ENCODE results near the gene MMP24.
"Not testable (repeated sequence)": the region's sequence is repeated elsewhere in the genome, so short reads cannot be mapped to it uniquely, and the experiment has no call there.

Gene MMP24

DNA sequence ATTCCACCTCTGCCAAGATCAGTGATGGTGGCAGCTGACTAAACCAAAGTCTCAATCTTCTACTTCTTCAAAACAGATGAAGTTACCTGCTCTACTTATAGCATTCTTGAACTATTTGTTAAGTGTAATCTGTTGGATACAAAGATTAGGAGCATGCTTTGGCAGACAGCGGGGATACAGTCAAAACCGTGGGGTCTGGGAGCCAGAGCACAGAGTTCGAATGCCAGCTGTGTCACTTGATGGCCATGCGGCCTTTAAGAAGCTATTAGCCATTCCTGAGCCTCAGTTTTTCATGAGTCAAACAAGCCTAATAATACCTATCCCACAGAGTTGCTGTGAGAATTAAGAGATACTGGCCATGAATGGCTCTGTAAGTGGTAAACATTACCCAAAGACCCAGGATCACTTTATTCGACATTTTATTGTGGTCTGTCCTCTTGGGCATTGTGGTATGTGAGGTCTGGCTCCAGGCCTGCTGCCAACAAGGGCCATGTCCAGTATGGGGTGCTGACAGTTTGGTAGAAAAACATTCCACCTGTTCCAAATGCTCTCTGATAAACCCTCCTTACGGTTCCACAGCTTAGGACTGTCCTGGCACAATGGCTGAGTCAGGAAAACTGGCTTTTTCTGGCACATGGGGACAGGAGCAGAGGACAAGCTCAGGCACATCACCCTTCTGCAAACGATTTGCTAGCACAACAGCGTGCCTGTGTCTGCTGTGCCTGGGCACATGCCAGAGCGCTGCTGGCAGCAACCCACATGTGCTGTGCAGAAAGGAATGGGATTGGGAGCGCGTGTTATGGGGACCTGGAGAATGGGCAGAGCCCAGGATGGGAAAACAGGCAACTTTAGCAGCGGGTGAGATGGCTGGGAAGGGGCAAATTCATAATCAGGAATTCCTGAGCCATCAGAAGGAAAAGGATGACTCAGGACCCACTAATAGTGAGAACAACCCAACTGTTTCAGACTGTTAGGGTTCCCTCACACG, 81.5 kb downstream of the MMP24 start:
- Histone ChIP-seq H3K36me3 (peaks cover 57% of the 10 kb centered on the region), H3K4me2 (peak overlapping the region; percentile 0; the same call in 1 of the 2 replicates), H3K9ac (no peak overlapping the region), H3K27me3 (no peaks in the 10 kb centered on the region), H3K4me3 (no peak overlapping the region), H3K4me1 (peaks cover 10% of the 10 kb centered on the region), H3K27ac (no peak overlapping the region), H4K20me1 (no peaks in the 10 kb centered on the region), H3K9me3 (no peaks in the 10 kb centered on the region)
- TF ChIP-seq Cebpa-rat (IDR thresholded peaks at IDR 0.05), result no peak

GRCh38 chr20:35311409-35311808, 84.9 kb downstream of the MMP24 start:
- no peak for TF ChIP-seq Cebpa-rat (IDR thresholded peaks at IDR 0.05)
- Histone ChIP-seq H3K9ac (no peak overlapping the region), H3K4me3 (no peak overlapping the region), H3K27me3 (no peaks in the 10 kb centered on the region), H3K9me3 (no peaks in the 10 kb centered on the region), H3K4me2 (no peak overlapping the region), H4K20me1 (no peaks in the 10 kb centered on the region), H3K36me3 (peaks cover 58% of the 10 kb centered on the region), H3K4me1 (peaks cover 10% of the 10 kb centered on the region), H3K27ac (no peak overlapping the region)

DNA sequence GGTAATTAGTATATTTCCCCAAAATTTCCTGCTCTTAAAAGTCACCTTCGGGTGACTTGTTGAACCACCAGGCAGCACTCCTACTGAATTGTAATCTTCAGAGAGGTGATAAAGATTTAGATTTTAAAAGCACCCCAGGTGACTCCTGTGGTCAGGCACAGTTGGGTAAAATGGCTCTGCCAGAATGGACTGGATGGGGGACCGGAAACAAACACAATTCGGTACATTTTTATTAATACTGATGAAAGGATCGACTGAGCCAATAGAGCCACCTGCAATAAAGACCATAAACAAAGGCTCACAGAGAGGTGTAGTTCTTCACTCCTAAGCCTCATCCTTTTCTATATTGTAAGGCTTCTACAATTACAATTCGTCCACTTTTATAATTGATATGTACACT, 85.3 kb downstream of the MMP24 start:
- Histone ChIP-seq H3K9me3 (no peaks in the 10 kb centered on the region), H3K4me2 (no peak overlapping the region), H3K36me3 (peaks cover 54% of the 10 kb centered on the region), H3K4me1 (peaks cover 10% of the 10 kb centered on the region), H4K20me1 (no peaks in the 10 kb centered on the region), H3K9ac (no peak overlapping the region), H3K4me3 (no peak overlapping the region), H3K27me3 (no peaks in the 10 kb centered on the region), H3K27ac (no peak overlapping the region)
- TF ChIP-seq Cebpa-rat (IDR thresholded peaks at IDR 0.05), result no peak

- no peak for TF ChIP-seq Cebpa-rat (IDR thresholded peaks at IDR 0.05)
- Histone ChIP-seq H3K4me1 (peaks cover 10% of the 10 kb centered on the region), H3K27me3 (no peaks in the 10 kb centered on the region), H3K9ac (no peak overlapping the region), H3K36me3 (peaks cover 54% of the 10 kb centered on the region), H3K4me3 (no peak overlapping the region), H3K27ac (no peak overlapping the region), H4K20me1 (no peaks in the 10 kb centered on the region), H3K9me3 (no peaks in the 10 kb centered on the region), H3K4me2 (no peak overlapping the region)
Observed at GRCh38 chr20:35312318-35312717, 85.8 kb downstream of the MMP24 start.

DNA sequence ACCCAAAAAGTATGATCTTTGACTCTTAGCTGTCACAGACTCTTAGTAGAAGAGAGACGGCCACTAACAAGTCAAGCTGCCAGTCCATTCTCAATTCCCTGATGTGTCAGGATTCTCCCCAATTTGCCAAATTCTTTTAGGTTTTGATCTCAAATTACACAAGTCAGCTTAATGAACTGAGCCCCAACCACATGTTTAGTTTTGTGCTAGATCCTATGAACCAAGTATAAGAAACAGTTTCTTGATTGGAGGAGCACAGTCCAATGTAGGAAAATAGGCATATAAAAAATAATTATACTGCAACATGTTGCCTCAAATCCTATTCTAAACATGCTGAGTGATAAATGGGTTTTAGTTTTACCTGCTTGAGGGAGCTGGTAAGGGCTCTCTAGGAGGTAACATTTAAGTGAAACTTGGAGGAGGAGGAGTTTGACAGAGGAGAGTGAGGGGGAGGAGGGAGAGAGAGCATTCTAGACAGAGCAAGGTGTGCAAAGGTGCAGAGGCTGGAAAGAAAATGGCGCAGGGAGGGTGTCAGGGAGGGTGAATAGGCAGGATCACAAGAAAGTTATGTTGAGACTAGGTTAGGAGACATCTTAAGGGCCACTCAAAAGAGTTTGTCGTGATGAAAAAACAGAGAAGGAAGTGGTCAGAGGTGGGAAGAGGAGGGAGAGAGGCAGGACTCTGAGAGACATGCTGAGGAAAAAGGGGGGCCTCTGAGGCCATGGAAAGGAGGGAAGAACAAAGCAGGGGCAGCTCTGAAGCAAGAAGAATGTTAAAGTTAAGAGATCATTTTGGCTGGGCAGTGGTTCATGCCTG, 88.5 kb downstream of the MMP24 start:
- H3K9me3 ChIP-seq, result no peaks in the 10 kb centered on the region
- no peak overlapping the region for H3K4me2 ChIP-seq
- no peak overlapping the region for H3K4me3 ChIP-seq
- peaks cover 47% of the 10 kb centered on the region for H3K36me3 ChIP-seq
- no peak overlapping the region for H3K27ac ChIP-seq
- H4K20me1 ChIP-seq, result no peaks in the 10 kb centered on the region
- no peak for TF ChIP-seq Cebpa-rat (IDR thresholded peaks at IDR 0.05)
- no peak overlapping the region for H3K9ac ChIP-seq
- no peaks in the 10 kb centered on the region for H3K27me3 ChIP-seq
- no peaks in the 10 kb centered on the region; the same call in 1 of the 2 replicates for H3K4me1 ChIP-seq

GRCh38 chr20:35315632-35316020, 89.1 kb downstream of the MMP24 start:
- H3K27ac ChIP-seq, H3K4me1 ChIP-seq, H3K4me2 ChIP-seq, H3K27me3 ChIP-seq, H3K9me3 ChIP-seq, H4K20me1 ChIP-seq, H3K4me3 ChIP-seq, H3K9ac ChIP-seq: not testable (repeated sequence)
- H3K36me3 ChIP-seq, result peaks cover 47% of the 10 kb centered on the region

DNA sequence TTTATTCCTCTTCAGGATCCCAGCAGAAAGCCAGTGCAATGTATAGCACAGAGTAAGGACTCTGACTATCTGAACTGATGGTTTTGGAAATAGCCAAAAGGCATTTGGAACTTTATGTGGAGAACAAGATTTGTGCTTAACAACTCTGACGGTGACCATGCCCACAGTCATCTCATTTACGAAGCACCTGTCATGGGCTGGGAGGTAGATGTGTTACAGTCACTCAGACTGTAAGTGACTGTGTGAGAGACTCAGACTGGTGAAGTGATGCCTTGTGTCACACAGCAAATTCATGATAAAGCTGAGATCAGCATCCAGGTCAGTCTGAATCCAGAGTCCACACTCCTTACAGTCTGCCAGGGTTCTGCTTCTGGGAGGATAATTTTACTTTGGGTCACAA, 89.6 kb downstream of the MMP24 start:
- Histone ChIP-seq H3K4me2 (no peak overlapping the region), H3K27ac (no peak overlapping the region), H3K4me1 (no peaks in the 10 kb centered on the region; the same call in 1 of the 2 replicates)

DNA sequence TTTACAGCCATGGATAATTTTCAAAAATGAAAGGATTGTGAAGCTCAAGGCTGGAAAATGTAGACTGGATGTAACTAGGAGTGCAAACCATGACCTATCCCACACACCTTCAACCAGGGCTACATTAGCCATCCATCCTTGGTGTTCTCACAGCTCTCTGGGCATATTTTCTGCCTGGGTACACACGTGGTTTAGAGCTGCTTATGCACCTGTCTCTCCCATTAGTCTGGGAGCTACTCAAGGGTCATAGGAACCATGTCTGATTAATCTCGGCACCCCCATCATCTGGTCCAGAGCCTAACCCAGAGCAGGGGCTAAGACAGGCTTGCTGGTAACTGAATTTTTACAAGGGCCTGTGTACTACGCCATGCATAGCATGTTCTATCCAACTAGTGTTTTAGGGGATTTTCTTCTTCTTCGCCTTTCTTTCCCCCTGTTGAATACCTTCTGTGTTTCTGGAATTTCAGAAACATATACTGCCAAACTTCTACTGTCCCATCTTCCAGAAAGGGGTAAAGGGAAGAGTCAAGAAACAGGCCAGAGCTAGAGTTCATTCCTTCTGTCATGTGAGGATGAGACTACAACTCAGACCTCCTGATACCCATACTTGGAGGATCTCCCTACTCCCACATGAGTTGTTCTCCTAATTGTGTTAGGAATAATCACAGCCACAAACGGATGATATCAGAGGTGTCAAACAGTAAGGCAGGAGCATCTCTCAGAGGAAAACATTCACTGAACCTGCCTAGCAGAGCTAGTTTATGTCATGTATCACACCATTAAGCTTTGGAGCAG, 91.1 kb downstream of the MMP24 start:
- TF ChIP-seq Cebpa-rat (IDR thresholded peaks at IDR 0.05), result no peak
- Histone ChIP-seq H3K4me3 (no peak overlapping the region), H3K4me2 (no peak overlapping the region), H3K4me1 (no peaks in the 10 kb centered on the region; the same call in 1 of the 2 replicates), H3K27me3 (no peaks in the 10 kb centered on the region), H3K9me3 (no peaks in the 10 kb centered on the region), H3K27ac (no peak overlapping the region), H4K20me1 (no peaks in the 10 kb centered on the region), H3K9ac (no peak overlapping the region), H3K36me3 (peaks cover 45% of the 10 kb centered on the region)

More for the DNA sequence above, 89.6 kb downstream of the MMP24 start:
- Histone ChIP-seq H4K20me1 (no peaks in the 10 kb centered on the region), H3K27me3 (no peaks in the 10 kb centered on the region), H3K9ac (no peak overlapping the region), H3K9me3 (no peaks in the 10 kb centered on the region), H3K36me3 (peaks cover 47% of the 10 kb centered on the region), H3K4me3 (no peak overlapping the region)
- no peak for TF ChIP-seq Cebpa-rat (IDR thresholded peaks at IDR 0.05)

DNA sequence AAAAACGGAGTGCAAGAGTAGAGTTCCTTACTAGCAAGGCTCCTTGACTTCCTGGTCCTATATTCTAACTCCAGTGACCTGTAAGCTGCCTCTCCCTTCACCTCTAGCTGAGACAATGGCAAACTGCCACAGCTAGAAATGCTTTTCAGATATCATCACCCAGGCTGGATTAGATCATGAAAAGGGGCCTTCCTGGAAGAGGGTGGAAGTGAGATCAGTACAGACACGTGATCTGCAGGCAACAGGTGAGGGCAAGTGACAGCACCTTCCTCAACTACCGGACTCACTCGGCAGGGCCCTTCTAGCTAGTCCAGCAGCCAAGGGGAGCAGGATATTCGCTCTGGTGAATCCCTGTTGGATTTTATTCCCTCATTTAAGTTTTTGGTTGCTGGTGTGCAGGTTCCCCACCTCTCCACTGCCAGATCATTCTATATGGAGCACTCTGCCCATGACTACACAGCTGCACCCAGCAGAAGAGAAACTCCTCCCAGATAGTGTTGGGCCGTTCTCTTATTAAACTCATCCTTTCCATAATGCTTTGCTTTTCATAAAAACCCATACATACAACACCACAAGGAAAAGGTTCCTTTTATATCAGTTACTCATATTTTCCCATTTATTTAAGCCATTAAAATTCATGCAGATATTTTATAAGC, 92.1 kb downstream of the MMP24 start:
- Histone ChIP-seq H3K27me3 (no peaks in the 10 kb centered on the region), H3K4me3 (no peak overlapping the region), H3K27ac (no peak overlapping the region), H3K9ac (no peak overlapping the region), H4K20me1 (no peaks in the 10 kb centered on the region), H3K4me1 (no peaks in the 10 kb centered on the region; the same call in 1 of the 2 replicates), H3K9me3 (no peaks in the 10 kb centered on the region), H3K4me2 (no peak overlapping the region), H3K36me3 (peaks cover 40% of the 10 kb centered on the region)
- no peak for TF ChIP-seq Cebpa-rat (IDR thresholded peaks at IDR 0.05)
